ENCODE results near the gene MORC2. TPM values are rescaled to one million over a fixed set of nuclear protein-coding genes. Genes with fewer than 3 reads are reported as not detected.

Gene MORC2
- total and polyA plus RNA-seq, 4 experiments from 2014 or later = 9.5 to 46.3 (median 33.3) TPM

DNA sequence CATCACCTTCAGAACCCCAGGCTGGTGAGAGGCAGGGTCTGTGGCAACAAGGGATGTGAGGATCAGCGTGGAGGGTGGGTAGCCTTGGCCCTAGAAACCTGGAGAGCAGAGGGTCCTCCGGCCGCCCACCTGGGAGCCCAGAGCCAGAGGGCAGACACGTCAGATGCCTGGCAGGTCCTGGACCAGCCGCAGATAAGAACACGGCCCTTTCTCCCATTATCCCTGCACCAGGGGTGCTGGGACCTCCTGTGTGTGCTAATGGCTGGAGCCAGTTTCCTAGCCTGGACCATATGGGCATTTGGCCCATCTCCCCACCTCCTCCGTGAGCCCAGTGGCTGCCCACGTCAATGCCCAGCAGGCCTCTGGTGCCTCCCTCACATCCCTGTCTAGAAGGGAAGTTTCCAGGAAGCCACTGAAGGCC is 88.4 kb downstream of the MORC2 start:
- no peak for DNase-seq
- CTCF ChIA-PET (ENCODE audit: partially characterized antibody) = no interaction called here
- no peak overlapping the region for H3K4me3 Mint-ChIP-seq
- POLR2A ChIA-PET (ENCODE audit: partially characterized antibody) = no interaction called here
- no peaks in the 10 kb centered on the region for H3K36me3 Mint-ChIP-seq
- H3K27me3 ChIP-seq (ENCODE audit: insufficient read depth, low read length) = no peaks in the 10 kb centered on the region
- H3K4me1 Mint-ChIP-seq = peaks cover 0 to 4% (median 0%) of the 10 kb centered on the region in 4 donors
- H3K27me3 Mint-ChIP-seq = no peaks in the 10 kb centered on the region
- no peak overlapping the region for H3K4me3 ChIP-seq (ENCODE audit: low read length in 2 of 2)
- intact Hi-C loops (cut with micrococcal nuclease) = no loop called here
- H3K36me3 ChIP-seq (ENCODE audit: insufficient read depth, low read length) = no peaks in the 10 kb centered on the region
- H3K27ac Mint-ChIP-seq = peak overlapping the region in 1 of 7 donors; percentile 10
- H3K4me1 ChIP-seq (ENCODE audit: insufficient read depth, low read length) = no peaks in the 10 kb centered on the region
- no peaks in the 10 kb centered on the region for H3K9me3 Mint-ChIP-seq
- H3K27ac ChIP-seq (ENCODE audit: low read depth, low read length) = no peak overlapping the region
- H3K9me3 ChIP-seq (ENCODE audit: control insufficient read depth in 1 of 2, low read length in 2 of 2) = no peaks in the 10 kb centered on the region

- Mint-ChIP-seq H3K9me3 (no peaks in the 10 kb centered on the region), H3K36me3 (no peaks in the 10 kb centered on the region), H3K4me1 (peaks cover 0 to 4% (median 0%) of the 10 kb centered on the region in 4 donors), H3K27me3 (no peaks in the 10 kb centered on the region), H3K4me3 (no peak overlapping the region), H3K27ac (no peak overlapping the region)
- Histone ChIP-seq H3K36me3 (ENCODE audit: insufficient read depth, low read length) (no peaks in the 10 kb centered on the region), H3K27me3 (ENCODE audit: insufficient read depth, low read length) (no peaks in the 10 kb centered on the region), H3K4me1 (ENCODE audit: insufficient read depth, low read length) (no peaks in the 10 kb centered on the region), H3K27ac (ENCODE audit: low read depth, low read length) (no peak overlapping the region), H3K9me3 (ENCODE audit: control insufficient read depth in 1 of 2, low read length in 2 of 2) (no peaks in the 10 kb centered on the region), H3K4me3 (ENCODE audit: low read length in 2 of 2) (no peak overlapping the region)
- POLR2A ChIA-PET (ENCODE audit: partially characterized antibody) = no interaction called here
- intact Hi-C loops (cut with micrococcal nuclease) = no loop called here
- CTCF ChIA-PET (ENCODE audit: partially characterized antibody) = no interaction called here
- no peak for DNase-seq
These were observed 89.2 kb downstream of the MORC2 start for GRCh38 chr22:30879415-30879797.

DNA sequence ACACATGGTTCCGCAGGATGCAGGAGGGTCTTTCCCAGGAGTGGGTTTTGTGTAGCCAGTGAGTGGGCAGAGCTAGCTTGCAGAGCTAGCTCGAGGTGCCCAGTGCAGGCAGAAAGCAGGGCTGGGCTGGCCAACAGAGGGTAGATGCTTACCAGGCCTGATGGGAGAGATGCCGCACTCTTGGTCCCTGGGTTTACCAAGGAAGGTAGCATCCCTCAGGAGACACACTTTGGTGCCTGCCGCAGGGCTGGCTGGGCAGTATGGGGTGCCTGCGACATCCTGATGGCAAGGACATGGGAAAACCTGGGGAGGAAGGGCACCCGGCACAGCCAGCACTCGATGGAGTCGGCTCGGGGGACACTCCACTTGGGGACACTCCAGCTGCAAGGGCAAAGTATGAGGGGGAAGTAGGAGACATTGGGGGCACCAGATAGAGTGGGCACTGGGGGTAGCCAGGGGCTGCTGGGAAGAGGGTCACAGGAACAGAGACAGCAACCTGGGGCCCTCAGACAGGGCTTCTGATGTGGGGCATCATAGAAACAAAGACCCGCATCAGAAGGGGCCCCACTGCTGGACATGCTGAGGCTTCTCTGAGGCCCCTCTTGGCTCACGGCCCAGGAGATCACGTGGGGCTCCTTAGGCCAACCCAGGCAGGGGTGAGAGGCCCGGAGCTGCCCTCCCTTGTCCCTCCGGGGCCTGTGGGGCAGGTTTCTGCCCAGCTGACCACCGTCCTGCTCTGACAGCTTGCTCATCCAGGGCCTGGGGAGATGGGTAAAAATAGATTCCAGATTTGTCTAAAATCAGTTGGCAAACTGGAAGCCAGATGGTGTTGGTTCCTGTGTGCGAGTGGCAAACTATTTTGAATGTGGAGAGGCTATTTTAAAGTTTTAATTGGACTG is 89.8 kb downstream of the MORC2 start:
- Histone ChIP-seq H3K27me3 (ENCODE audit: insufficient read depth, low read length) (no peaks in the 10 kb centered on the region), H3K36me3 (ENCODE audit: insufficient read depth, low read length) (no peaks in the 10 kb centered on the region), H3K9me3 (ENCODE audit: control insufficient read depth in 1 of 2, low read length in 2 of 2) (no peaks in the 10 kb centered on the region), H3K27ac (ENCODE audit: low read depth, low read length) (no peak overlapping the region), H3K4me1 (ENCODE audit: insufficient read depth, low read length) (no peaks in the 10 kb centered on the region), H3K4me3 (ENCODE audit: low read length in 2 of 2) (no peak overlapping the region)
- Mint-ChIP-seq H3K4me1 (peaks cover 0 to 4% (median 0%) of the 10 kb centered on the region in 4 donors), H3K27ac (peak overlapping the region in 2 of 7 donors; percentile 42 to 65), H3K4me3 (no peak overlapping the region), H3K9me3 (no peaks in the 10 kb centered on the region), H3K36me3 (no peaks in the 10 kb centered on the region), H3K27me3 (no peaks in the 10 kb centered on the region)
- intact Hi-C loops (cut with micrococcal nuclease) = no loop called here
- POLR2A ChIA-PET (ENCODE audit: partially characterized antibody) = no interaction called here
- DNase-seq = no peak
- CTCF ChIA-PET (ENCODE audit: partially characterized antibody) = no interaction called here

- Mint-ChIP-seq H3K27me3 (no peaks in the 10 kb centered on the region), H3K9me3 (no peaks in the 10 kb centered on the region), H3K27ac (peak overlapping the region in 3 of 7 donors; percentile 35 to 70 (median 68)), H3K4me3 (no peak overlapping the region), H3K36me3 (no peaks in the 10 kb centered on the region), H3K4me1 (peaks cover 0 to 4% (median 0%) of the 10 kb centered on the region in 4 donors)
- no peaks in the 10 kb centered on the region for H3K4me1 ChIP-seq (ENCODE audit: insufficient read depth, low read length)
- H3K27ac ChIP-seq (ENCODE audit: low read depth, low read length) = no peak overlapping the region
- intact Hi-C loops (cut with micrococcal nuclease) = no loop called here
- POLR2A ChIA-PET (ENCODE audit: partially characterized antibody) = no interaction called here
- CTCF ChIA-PET (ENCODE audit: partially characterized antibody) = interaction anchor here (1.1 kb wide), 1 partner anchor 42 kb away, joined by 3 read pairs; no protein-coding TSS in a partner anchor
- no peak for DNase-seq
- no peaks in the 10 kb centered on the region for H3K9me3 ChIP-seq (ENCODE audit: control insufficient read depth in 1 of 2, low read length in 2 of 2)
- no peak overlapping the region for H3K4me3 ChIP-seq (ENCODE audit: low read length in 2 of 2)
- H3K27me3 ChIP-seq (ENCODE audit: insufficient read depth, low read length) = no peaks in the 10 kb centered on the region
- no peaks in the 10 kb centered on the region for H3K36me3 ChIP-seq (ENCODE audit: insufficient read depth, low read length)
These were observed 90.7 kb downstream of the MORC2 start for GRCh38 chr22:30877662-30878515.

GRCh38 chr22:30876915-30877553 is 91.5 kb downstream of the MORC2 start:
- DNase-seq = no peak
- no peaks in the 10 kb centered on the region for H3K9me3 Mint-ChIP-seq
- Histone ChIP-seq H3K27ac (ENCODE audit: low read depth, low read length) (no peak overlapping the region), H3K9me3 (ENCODE audit: control insufficient read depth in 1 of 2, low read length in 2 of 2) (no peaks in the 10 kb centered on the region), H3K4me1 (ENCODE audit: insufficient read depth, low read length) (no peaks in the 10 kb centered on the region), H3K27me3 (ENCODE audit: insufficient read depth, low read length) (no peaks in the 10 kb centered on the region), H3K4me3 (ENCODE audit: low read length in 2 of 2) (no peak overlapping the region), H3K36me3 (ENCODE audit: insufficient read depth, low read length) (no peaks in the 10 kb centered on the region)
- H3K27me3 Mint-ChIP-seq = no peaks in the 10 kb centered on the region
- H3K27ac Mint-ChIP-seq = peak overlapping the region in 1 of 7 donors; percentile 36
- no peaks in the 10 kb centered on the region for H3K4me1 Mint-ChIP-seq
- ChIA-PET POLR2A (ENCODE audit: partially characterized antibody) (no interaction called here), CTCF (ENCODE audit: partially characterized antibody) (interaction anchor here (1.1 kb wide), 1 partner anchor 43 kb away, joined by 3 read pairs; no protein-coding TSS in a partner anchor)
- no peak overlapping the region for H3K4me3 Mint-ChIP-seq
- intact Hi-C loops (cut with micrococcal nuclease) = no loop called here
- no peaks in the 10 kb centered on the region for H3K36me3 Mint-ChIP-seq

DNA sequence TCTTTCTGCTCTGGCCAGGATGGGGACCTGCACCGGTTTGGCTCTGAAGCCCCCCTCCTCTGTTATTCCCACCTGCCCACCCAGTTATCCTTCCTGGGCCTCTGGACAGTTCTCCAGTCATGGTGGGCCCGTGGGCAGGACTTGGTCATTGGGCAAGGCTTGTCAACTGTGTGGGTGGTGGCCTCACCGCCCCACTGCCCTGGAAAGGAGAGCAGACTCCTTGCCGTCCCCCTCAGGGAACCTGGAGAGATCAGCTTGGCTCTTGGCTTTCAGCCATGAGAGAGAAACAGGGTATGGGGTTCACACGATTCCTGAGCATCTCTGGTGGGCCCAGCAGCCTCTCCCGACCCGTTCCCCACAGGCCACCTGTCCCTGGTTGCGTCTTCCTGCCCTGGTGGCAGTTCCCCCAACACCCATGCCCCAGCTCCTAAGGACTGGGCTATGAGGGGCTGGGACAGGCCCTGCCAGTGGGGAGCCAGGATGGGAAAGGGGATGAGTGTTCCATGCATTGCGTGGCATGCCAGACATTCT is 92.3 kb downstream of the MORC2 start:
- POLR2A ChIA-PET (ENCODE audit: partially characterized antibody) = no interaction called here
- CTCF ChIA-PET (ENCODE audit: partially characterized antibody) = no interaction called here
- Histone ChIP-seq H3K4me1 (ENCODE audit: insufficient read depth, low read length) (no peaks in the 10 kb centered on the region), H3K27ac (ENCODE audit: low read depth, low read length) (no peak overlapping the region), H3K36me3 (ENCODE audit: insufficient read depth, low read length) (no peaks in the 10 kb centered on the region), H3K4me3 (ENCODE audit: low read length in 2 of 2) (no peak overlapping the region), H3K27me3 (ENCODE audit: insufficient read depth, low read length) (no peaks in the 10 kb centered on the region), H3K9me3 (ENCODE audit: control insufficient read depth in 1 of 2, low read length in 2 of 2) (no peaks in the 10 kb centered on the region)
- no peak for DNase-seq
- no peaks in the 10 kb centered on the region for H3K36me3 Mint-ChIP-seq
- intact Hi-C loops (cut with micrococcal nuclease) = no loop called here
- no peaks in the 10 kb centered on the region for H3K27me3 Mint-ChIP-seq
- no peaks in the 10 kb centered on the region for H3K4me1 Mint-ChIP-seq
- H3K9me3 Mint-ChIP-seq = no peaks in the 10 kb centered on the region
- no peak overlapping the region for H3K27ac Mint-ChIP-seq
- no peak overlapping the region for H3K4me3 Mint-ChIP-seq
